Measurements from ENCODE around the gene TBC1D30. TPM values are rescaled to one million over a fixed set of nuclear protein-coding genes. Genes with fewer than 3 reads are reported as not detected.
"Not testable (repeated sequence)": the region's sequence is repeated elsewhere in the genome, so short reads cannot be mapped to it uniquely, and the experiment has no call there.

TBC1D30 gene
- total RNA-seq, 1 donor from 2014 or later, result 11.5 TPM

DNA sequence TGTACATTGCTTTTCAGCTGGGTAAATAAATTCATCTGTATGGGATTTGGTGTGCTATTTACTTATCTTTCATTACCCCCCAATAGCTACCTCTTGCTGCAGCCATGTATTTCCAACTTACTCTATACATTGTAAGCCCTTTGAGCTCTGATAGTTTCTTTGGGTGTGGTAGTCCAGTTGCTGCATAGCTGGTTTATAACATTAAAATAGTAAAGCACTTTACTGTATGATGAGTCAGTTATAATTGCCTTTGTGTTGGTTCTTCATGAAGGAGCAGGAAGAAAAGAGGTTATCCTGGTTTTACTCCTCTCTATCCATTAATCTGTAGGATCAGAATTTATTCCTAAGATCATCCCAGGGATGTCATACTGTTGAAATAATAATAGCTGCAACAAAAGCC is 15.7 kb downstream of the TBC1D30 start:
- Histone ChIP-seq H3K4me3 (no peak overlapping the region), H3K27me3 (ENCODE audit: low read depth) (no peaks in the 10 kb centered on the region), H3K9me3 (no peaks in the 10 kb centered on the region), H3K36me3 (peaks cover 14% of the 10 kb centered on the region), H3K4me1 (no peaks in the 10 kb centered on the region), H3K27ac (no peak overlapping the region)
- no peak for ATAC-seq
- intact Hi-C loops (cut with DNase I), result no loop called here
- DNase-seq, result no peak
- TF ChIP-seq CTCF (IDR thresholded peaks at IDR 0.05), result no peak

- H3K9me3 ChIP-seq, result no peaks in the 10 kb centered on the region
- ATAC-seq, result no peak
- no peak for DNase-seq
- peaks cover 14% of the 10 kb centered on the region for H3K36me3 ChIP-seq
- TF ChIP-seq CTCF (IDR thresholded peaks at IDR 0.05), result no peak
- H3K27me3 ChIP-seq (ENCODE audit: low read depth), result no peaks in the 10 kb centered on the region
- H3K4me1 ChIP-seq, result no peaks in the 10 kb centered on the region
- intact Hi-C loops (cut with DNase I), result no loop called here
- H3K4me3 ChIP-seq, result no peak overlapping the region
- H3K27ac ChIP-seq, result no peak overlapping the region
These were observed 16.7 kb downstream of the TBC1D30 start for GRCh38 chr12:64840949-64841717.

- ATAC-seq; H3K4me1 ChIP-seq; H3K9me3 ChIP-seq; H3K27me3 ChIP-seq (ENCODE audit: low read depth); H3K36me3 ChIP-seq; intact Hi-C loops (cut with DNase I); H3K27ac ChIP-seq; DNase-seq; H3K4me3 ChIP-seq: not testable (repeated sequence)
These were observed 24.0 kb downstream of the TBC1D30 start for GRCh38 chr12:64848409-64848808.

DNA sequence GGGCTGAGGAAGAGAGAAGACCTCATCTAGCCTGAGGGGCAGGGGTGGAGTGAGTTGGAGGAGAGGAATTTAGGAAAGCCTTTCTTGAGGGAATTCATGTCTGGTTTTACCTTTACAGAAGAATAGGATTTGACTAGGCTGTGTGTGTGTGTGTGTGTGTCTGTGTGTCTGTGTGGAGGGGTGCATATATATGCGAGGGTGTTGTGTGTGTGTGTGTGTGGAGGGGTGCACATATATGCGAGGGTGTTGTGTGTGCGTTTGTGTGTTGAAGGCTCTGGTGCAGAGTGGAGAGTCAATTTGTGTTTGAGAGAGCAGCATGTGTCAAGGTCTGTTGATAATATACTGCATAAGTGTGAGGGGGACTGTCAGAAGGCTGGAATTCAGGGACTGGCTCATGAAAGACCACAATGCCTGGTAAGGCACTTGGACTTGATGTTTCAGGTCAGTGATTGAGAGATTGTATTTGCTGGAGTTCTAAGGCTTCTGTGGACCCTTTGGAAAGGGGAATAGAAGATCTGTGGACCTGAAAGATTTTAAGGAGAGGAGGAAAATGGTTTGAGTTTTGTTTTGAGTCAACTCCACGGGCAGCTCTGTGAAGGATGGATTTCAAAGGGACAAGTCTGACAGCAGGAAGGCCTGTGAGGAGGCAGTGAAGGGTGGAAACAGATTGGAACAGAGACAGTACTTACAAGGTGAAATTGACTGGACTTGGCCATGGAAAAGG is 34.6 kb downstream of the TBC1D30 start:
- ATAC-seq, result peak in 1 of 2 donors; percentile 11
- Histone ChIP-seq H3K36me3 (no peaks in the 10 kb centered on the region), H3K9me3 (no peaks in the 10 kb centered on the region), H3K27ac (no peak overlapping the region), H3K4me3 (no peak overlapping the region), H3K4me1 (no peaks in the 10 kb centered on the region), H3K27me3 (ENCODE audit: low read depth) (no peaks in the 10 kb centered on the region)
- no peak for DNase-seq
- intact Hi-C loops (cut with DNase I), result no loop called here
- no peak for TF ChIP-seq CTCF (IDR thresholded peaks at IDR 0.05)

DNA sequence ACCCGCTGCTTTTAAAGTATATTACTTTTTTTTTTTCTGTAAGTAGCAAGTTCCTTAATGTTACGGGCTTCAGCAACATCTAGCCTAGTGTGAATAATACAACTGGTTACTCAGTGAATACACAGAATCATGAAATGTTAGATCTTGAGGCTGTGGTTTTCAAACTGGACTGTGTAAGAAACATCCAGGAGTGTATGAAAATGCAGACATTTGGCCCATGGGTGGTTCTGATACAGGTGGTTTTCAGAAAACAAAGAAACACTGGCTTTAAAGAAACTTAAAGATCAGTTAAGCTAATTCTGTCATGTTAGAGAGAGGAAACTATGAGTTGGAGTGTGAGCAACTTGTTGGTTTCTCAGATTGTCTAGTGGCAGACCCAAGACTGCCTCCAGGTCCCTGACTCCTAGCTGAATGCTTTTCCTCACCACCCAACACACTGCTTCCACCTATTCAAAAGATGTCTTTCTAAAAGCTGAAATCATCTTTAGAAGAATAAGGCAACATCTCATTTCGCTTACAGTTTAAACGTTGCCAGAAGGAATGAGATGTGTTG is 36.1 kb downstream of the TBC1D30 start:
- TF ChIP-seq CTCF (IDR thresholded peaks at IDR 0.05), result no peak
- intact Hi-C loops (cut with DNase I), result no loop called here
- Histone ChIP-seq H3K4me3 (no peak overlapping the region), H3K4me1 (no peaks in the 10 kb centered on the region), H3K27ac (no peak overlapping the region), H3K27me3 (ENCODE audit: low read depth) (no peaks in the 10 kb centered on the region), H3K36me3 (no peaks in the 10 kb centered on the region), H3K9me3 (no peaks in the 10 kb centered on the region)
- DNase-seq (no peak), ATAC-seq (no peak)

- ATAC-seq (no peak), DNase-seq (no peak)
- Histone ChIP-seq H3K4me3 (no peak overlapping the region), H3K4me1 (no peaks in the 10 kb centered on the region), H3K9me3 (no peaks in the 10 kb centered on the region), H3K27me3 (ENCODE audit: low read depth) (no peaks in the 10 kb centered on the region), H3K27ac (no peak overlapping the region), H3K36me3 (no peaks in the 10 kb centered on the region)
- no peak for TF ChIP-seq CTCF (IDR thresholded peaks at IDR 0.05)
- intact Hi-C loops (cut with DNase I), result no loop called here
These were observed 39.9 kb downstream of the TBC1D30 start for GRCh38 chr12:64864319-64864718.

Data from lower lobe of right lung (tissue), 2 donors.